GM21381 (cell line): ENCODE results near the gene KRTAP10-2.
"Not testable (repeated sequence)": the region's sequence is repeated elsewhere in the genome, so short reads cannot be mapped to it uniquely, and the experiment has no call there.

Source experiments
- ATAC-seq: cut with Tn5 transposase; IDR thresholded peaks from one replicate; pipeline ENCODE4 v1.9.1; 2021; ENCODE audit warnings: mild to moderate bottlenecking, moderate library complexity; ENCODE audit not compliant: unreplicated experiment

KRTAP10-2 gene

GRCh38 chr21:44568261-44568660, 17.0 kb upstream of the KRTAP10-2 start:
- no peak for ATAC-seq

DNA sequence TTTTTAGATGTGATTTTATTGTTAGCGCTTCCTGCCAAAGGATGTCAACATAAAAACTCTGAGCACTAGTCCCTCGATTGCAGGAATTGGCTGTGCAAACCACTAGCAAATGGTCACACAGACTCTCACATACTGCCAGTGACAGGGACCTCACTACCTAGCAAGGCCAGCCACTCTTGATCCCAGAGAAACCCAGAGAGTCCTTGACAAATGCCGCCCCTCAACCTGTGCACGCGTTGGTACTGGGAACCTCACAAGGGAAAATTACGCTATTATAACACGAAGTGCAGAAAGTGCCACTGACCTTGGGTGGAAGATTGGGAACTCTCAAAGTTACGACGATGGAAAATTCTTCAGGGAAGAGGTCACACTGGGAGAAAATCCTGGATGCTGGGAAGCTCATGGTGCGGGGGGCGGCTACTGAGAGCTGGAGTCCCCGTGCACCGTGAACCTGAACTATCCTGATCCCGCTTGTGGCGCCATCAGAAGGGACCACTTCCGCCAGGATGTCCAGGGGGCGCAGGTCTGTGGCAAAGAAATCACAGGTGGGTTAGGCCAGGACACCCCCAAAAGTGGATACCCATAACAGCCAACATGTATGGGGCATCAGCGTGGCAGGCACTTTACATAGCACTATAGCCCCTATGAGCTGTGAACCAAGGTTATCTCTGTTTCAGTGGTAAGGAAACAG, 16.3 kb upstream of the KRTAP10-2 start:
- no peak for ATAC-seq

GRCh38 chr21:44566403-44566802, 15.1 kb upstream of the KRTAP10-2 start:
- ATAC-seq = no peak

DNA sequence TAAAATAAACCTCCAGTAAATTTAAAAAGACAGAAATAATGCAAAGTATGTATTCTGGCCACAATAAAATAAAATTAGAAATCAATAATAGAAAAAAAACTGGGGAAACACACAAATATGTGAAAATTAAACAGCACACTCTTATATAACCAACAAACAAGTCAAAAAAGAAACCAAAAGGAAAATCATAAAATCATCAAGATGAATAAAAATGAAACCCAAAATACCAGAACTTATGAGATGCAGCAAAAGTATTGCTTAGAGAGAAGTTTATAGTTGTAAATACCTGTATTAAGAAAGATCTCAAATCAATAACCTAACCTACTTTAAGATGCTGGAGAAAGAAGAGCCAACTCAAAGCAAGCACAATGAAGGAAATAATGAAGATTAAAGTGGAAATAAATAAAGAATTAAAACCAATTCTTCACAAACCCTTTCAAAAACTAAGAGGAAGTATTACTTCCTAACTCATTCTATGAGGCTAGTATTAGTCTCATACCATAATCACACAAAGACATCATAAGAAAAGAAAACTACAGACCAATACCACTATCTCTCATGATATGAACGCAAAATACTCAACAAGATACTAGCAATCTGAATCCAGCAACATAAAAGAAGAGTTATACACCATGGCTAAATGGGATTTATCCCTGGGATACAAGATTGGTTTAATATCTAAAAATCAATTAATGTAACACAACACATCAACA, 13.7 kb upstream of the KRTAP10-2 start:
- no peak for ATAC-seq

- no peak for ATAC-seq
Measured at GRCh38 chr21:44564099-44564498, 12.8 kb upstream of the KRTAP10-2 start.

DNA sequence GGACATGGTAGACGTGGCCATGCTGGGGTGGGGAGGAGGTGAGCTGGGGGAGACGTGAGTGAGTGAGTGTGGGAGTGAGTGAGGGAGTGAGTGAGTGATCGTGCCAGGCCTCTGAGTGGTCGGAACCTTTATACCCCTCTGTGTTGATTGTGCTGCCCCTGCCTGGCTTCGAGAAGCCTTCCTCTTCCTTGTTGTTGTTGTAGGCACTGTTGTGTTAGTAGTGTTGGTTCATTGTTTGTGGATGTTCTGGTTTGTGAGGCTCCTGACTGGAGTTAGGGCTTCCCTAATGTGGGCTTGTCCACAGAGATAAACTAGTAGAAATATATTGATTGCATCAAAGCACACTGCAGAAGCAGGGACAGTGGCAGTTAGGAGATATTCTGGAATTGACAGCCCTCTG, 7.4 kb upstream of the KRTAP10-2 start, which contains the start of gene KRTAP10-3:
KRTAP10-3 (minus strand) TSS at position 101 of the 400 bp plus-strand sequence; CDS start at position 21, 80 bp downstream.
- no peak for ATAC-seq

- not testable (repeated sequence) for ATAC-seq
Measured at GRCh38 chr21:44558329-44558675, 7.0 kb upstream of the KRTAP10-2 start.

GRCh38 chr21:44557491-44558328, 6.4 kb upstream of the KRTAP10-2 start:
- ATAC-seq = no peak

GRCh38 chr21:44556879-44557278, 5.6 kb upstream of the KRTAP10-2 start:
- no peak for ATAC-seq

DNA sequence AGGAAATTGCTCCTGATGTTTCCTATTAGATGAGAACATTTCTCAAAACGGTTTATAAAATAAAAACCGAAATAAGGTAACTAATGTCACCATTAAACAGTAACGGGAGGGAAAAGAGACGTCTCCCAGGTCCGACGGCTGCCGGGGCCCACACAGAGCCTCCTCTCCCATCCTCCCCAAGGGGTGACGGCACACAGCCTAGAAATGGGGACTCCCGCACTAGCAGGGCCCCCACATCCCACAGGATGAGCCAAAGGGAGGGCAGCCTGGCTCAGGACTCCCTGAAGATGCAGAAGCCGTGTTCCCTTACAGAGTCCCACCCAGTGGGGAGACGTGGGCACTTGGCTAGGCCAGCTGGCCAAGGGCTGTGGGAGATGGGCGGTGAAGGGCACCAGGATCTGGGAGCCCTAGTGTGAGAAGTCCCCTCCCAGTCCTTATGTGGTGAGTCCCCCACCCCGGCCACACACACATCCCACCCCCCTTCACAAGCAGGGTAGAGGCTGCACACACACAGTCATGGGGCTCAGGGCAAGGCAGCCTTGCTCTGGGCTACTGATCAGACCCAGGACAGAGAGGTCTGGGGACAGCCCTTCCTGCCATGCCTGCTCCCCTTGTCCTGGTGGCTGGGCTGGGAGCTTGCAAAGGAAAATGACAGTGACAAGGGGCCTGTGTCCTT, 4.0 kb upstream of the KRTAP10-2 start:
- ATAC-seq = no peak

GRCh38 chr21:44552681-44553080, 1.4 kb upstream of the KRTAP10-2 start:
- no peak for ATAC-seq

DNA sequence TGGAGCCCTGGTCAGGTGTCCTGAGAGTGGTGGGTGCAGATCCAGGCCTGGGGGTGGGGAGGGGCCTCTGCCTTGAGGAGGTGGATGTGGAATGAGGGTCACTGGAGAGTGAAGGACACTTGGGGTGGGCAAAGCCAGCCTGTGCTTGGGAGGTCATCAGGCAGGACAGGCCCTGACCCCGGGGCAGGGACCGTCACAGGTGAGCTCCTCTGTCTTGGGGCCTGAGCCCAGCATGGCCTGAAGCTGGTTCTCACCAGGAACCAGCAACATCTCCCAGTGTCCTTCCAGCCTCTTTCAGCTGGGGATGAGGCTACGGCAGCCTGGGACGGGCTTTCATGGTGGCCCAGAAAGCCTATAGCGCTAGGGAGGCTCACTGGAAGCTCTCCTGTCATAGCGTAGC, 831 bp upstream of the KRTAP10-2 start:
- ATAC-seq = no peak

GRCh38 chr21:44550807-44551206, 498 bp downstream of the KRTAP10-2 start:
- no peak for ATAC-seq

DNA sequence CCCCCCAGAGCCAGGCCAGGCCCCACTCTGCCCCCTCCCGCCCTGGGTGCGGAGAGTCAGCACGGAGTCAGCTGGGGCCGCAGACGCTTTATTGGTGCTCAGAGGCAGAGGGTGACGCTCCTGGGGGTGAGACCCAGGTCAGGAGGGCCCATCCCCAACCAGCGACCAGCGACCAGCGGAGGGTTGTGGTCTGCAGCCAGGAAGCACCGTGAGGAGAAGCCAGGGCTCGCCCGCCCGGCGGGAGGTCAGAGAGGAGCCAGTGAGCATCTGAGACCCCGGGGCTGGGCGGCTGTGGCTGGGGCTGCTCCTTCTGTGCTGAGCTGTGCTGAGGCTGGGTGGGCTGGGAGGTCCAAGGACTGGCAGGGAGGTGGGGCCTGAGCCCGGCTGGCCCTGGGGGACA, 1.0 kb downstream of the KRTAP10-2 start:
- not testable (repeated sequence) for ATAC-seq

DNA sequence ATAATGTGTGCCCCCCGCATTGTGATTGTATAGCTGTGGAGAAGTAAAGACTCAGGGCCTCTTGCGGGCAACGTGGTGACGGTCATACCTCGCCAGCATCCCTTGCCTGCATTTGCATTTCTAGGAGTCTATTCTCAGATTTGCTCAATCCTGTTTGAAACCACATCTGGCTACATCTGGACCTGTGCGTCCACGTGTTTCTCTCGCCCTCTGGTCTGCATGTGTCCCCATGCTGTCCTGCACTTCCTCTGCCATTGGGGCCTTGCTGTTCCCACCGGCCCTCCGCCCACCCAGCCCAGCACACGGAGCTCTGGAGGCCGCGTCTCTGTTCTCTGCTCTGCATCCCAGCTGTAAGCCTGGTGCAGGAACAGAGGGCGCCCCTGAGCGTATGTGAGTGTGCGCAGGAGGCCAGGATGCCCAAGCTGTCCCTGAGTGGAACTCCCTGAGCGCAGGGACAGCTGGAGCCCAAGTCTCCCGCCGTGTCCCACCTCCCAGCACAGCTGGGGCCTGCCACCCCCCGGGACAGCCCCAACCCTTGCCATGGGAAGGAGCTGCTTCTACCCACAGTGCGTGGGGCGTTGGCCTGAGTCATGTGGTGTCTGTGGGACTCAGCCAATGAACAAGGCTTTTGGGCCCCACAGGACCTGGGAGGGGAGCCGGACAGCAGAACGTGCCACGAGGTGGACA, 1.6 kb downstream of the KRTAP10-2 start:
- no peak for ATAC-seq

DNA sequence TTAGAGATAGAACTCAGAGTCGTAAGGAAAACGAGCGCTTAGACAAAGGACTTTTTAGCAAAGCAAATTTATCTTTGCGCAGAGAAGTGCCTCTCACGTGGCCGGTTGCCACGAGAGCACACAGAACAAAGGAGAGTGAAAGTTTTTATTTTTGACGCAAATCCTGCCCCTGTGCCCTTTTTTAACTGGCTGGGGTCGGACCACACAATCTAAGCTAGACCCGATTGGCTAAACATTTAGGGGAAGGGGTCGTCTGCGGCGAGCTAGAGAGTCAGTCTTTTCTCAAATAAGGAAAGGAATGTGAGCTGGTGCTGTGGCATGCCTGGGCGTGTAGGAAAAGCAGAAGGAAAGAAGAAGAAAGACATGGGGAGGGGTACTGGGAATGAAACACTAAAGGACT, 2.4 kb downstream of the KRTAP10-2 start:
- ATAC-seq = no peak

DNA sequence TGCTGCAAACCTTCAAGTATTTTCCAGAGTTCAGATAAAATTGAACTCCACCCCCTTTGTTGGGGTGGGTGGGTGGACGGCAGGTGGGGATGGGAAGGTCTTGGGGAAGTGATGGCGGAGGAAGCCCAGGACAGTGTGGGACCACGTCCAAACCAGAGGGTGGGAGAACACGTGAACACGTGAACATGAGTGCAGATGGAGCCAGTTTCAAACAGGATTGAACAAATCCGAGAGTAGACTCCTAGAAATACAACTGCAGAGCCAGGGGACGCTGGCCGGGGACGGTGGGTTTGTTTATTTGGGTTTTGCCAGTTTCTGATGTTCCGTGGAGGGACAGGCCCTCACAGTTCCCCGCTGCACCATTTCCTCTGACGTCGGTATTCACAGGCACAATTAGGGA, 2.9 kb downstream of the KRTAP10-2 start:
- no peak for ATAC-seq

- ATAC-seq = no peak
Measured at GRCh38 chr21:44547656-44548331, 3.5 kb downstream of the KRTAP10-2 start.

DNA sequence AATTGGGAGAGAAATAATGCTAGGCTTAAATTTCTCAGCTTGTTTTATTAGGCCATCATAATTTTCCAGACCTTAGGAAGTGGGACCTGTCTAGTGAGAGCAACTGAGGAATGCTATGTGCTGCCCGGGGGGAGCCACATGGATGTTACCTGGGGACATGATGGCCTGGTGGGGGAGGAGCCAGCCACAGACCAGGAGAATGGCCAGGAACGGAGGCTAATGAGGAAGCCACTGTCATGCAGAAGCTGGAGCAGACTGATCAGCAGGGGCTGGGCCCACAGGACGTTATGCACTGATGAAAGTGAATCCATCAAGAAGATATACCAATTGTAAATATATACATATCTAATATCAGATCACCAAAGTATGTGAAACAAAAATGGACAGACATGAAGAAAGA, 6.7 kb downstream of the KRTAP10-2 start:
- ATAC-seq = no peak

DNA sequence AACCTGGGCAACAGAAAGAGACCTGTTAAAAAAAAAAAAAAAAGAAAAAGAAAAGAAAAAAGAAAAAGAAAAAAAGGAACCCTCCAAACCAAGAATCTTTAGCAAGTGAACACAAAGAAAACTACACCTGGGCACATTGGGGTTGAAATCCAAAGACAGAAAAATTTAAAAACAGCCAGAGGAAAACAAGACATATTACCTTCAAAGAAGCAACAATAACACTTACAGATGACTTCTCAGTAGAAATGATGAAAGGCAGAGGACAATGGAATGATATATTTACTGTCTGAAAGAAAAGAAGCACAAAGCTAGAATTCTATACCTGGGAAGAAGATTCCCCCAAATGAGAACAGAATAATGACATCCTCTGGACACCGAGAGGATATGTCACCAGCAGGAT, 8.6 kb downstream of the KRTAP10-2 start:
- no peak for ATAC-seq
